GM21576 (cell line): ENCODE data around the gene RAD51AP1.
A peak's percentile ranks its signal among the peaks of the same experiment; 100 is the strongest.
"Not testable (repeated sequence)": the region's sequence is repeated elsewhere in the genome, so short reads cannot be mapped to it uniquely, and the experiment has no call there.

Experiments used
- ATAC-seq: cut with Tn5 transposase; IDR thresholded peaks from one replicate; pipeline ENCODE4 v1.9.1; 2021; ENCODE audit warnings: mild to moderate bottlenecking, moderate library complexity; ENCODE audit not compliant: unreplicated experiment

RAD51AP1 gene

GRCh38 chr12:4538207-4539160 is at the start of gene RAD51AP1:
TSS of gene RAD51AP1 (plus strand) at chr12:4538890. CDS start at chr12:4538940, 50 bp downstream.
- peak; percentile 81 for ATAC-seq

- ATAC-seq: no peak
Measured at GRCh38 chr12:4489556-4489955, 49.1 kb upstream of the RAD51AP1 start.

GRCh38 chr12:4490973-4491372 is 47.7 kb upstream of the RAD51AP1 start:
- ATAC-seq: no peak

- ATAC-seq: peak; percentile 82
Measured at GRCh38 chr12:4496145-4496838, 42.4 kb upstream of the RAD51AP1 start.

- no peak for ATAC-seq
Measured at GRCh38 chr12:4499186-4499585, 39.5 kb upstream of the RAD51AP1 start.

- ATAC-seq: no peak
Measured at GRCh38 chr12:4505376-4505986, 33.2 kb upstream of the RAD51AP1 start.

- ATAC-seq: no peak
Measured at GRCh38 chr12:4506430-4506829, 32.3 kb upstream of the RAD51AP1 start.

GRCh38 chr12:4506870-4507269 is 31.8 kb upstream of the RAD51AP1 start:
- ATAC-seq: peak; percentile 85

GRCh38 chr12:4508503-4508902 is 30.2 kb upstream of the RAD51AP1 start:
- not testable (repeated sequence) for ATAC-seq

- not testable (repeated sequence) for ATAC-seq
Measured at GRCh38 chr12:4509269-4509668, 29.4 kb upstream of the RAD51AP1 start.

GRCh38 chr12:4518106-4518728 is 20.5 kb upstream of the RAD51AP1 start:
- ATAC-seq: no peak

- not testable (repeated sequence) for ATAC-seq
Measured at GRCh38 chr12:4523443-4523842, 15.2 kb upstream of the RAD51AP1 start.

- no peak for ATAC-seq
Measured at GRCh38 chr12:4526923-4527546, 11.7 kb upstream of the RAD51AP1 start.

GRCh38 chr12:4530160-4530559 is 8.5 kb upstream of the RAD51AP1 start:
- ATAC-seq: no peak

GRCh38 chr12:4530982-4531586 is 7.6 kb upstream of the RAD51AP1 start:
- ATAC-seq: no peak

- peak; percentile 29 for ATAC-seq
Measured at GRCh38 chr12:4535092-4535491, 3.6 kb upstream of the RAD51AP1 start.

GRCh38 chr12:4535871-4536270 is 2.8 kb upstream of the RAD51AP1 start:
- ATAC-seq: no peak

GRCh38 chr12:4539167-4539870 is 629 bp downstream of the RAD51AP1 start:
- ATAC-seq: no peak

- no peak for ATAC-seq
Measured at GRCh38 chr12:4540170-4540569, 1.5 kb downstream of the RAD51AP1 start.
